VCaP (cell line): ENCODE data around the gene TBC1D1.

Experiments
- H3K27ac ChIP-seq: fragments of 450-650 bp; 2 replicates; pipeline ENCODE4 v1.5.1; 2017
- TF ChIP-seq, protein P1 (sequence below): fragments of 450-650 bp; conservative IDR thresholded peaks from 2 replicates; pipeline ENCODE4 v1.5.1; 2017; ENCODE audit warnings: mild to moderate bottlenecking, moderate library complexity

The TBC1D1 gene

DNA sequence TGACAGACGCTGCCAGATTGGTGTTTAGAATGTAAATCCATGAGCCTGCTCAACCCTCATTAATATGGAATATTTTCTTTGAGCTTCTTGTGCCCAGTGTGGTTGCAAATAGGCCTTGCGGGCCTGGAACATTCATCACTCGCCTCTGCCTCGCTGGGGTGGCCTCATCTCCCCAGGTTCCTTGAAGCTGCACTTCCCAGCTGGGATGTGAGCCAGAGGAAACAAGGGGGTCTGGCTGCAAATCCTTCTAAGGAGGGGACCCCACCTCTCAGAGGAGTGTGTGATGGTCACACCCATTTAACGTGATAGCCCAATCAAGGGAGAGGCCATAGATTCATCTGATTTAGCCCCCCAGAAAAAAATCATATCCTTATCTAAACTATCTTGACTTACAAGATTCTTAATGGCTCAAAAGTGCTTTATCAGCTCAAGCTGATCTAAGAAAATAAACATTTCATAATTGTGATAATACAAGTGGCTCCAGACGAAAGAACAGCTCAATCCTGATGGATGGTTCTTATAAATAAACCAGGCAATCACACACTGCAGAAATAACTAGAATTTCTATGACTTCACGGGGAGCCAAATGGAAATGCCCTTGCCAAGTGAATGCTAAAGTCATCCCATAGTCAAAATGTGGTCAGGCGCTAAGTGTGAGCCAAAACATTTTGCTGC lies 259.2 kb downstream of the TBC1D1 start:
- TF ChIP-seq, protein P1, sequence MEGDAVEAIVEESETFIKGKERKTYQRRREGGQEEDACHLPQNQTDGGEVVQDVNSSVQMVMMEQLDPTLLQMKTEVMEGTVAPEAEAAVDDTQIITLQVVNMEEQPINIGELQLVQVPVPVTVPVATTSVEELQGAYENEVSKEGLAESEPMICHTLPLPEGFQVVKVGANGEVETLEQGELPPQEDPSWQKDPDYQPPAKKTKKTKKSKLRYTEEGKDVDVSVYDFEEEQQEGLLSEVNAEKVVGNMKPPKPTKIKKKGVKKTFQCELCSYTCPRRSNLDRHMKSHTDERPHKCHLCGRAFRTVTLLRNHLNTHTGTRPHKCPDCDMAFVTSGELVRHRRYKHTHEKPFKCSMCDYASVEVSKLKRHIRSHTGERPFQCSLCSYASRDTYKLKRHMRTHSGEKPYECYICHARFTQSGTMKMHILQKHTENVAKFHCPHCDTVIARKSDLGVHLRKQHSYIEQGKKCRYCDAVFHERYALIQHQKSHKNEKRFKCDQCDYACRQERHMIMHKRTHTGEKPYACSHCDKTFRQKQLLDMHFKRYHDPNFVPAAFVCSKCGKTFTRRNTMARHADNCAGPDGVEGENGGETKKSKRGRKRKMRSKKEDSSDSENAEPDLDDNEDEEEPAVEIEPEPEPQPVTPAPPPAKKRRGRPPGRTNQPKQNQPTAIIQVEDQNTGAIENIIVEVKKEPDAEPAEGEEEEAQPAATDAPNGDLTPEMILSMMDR, result no peak
- H3K27ac ChIP-seq, result peak overlapping the region; percentile 54

DNA sequence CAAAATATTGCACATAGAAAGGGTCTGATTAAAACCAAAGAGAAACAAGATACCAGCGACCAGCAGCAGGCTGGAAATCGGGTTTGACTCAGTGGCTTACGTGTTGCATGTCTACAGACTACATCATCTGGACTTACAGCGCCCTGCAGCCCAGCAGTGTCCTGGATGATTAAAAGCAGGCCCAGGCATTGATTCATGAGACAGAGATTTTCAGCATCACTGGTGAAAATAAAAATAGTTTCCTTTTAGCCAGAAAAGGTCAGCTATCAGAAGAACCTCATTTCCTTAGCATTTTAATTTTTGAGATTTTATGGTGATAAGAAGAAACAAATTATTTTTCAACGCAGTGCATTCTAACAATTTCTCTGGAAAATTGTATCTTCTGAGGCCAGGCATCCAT lies 259.9 kb downstream of the TBC1D1 start:
- TF ChIP-seq, protein P1, result no peak
- peak overlapping the region; percentile 54 for H3K27ac ChIP-seq

DNA sequence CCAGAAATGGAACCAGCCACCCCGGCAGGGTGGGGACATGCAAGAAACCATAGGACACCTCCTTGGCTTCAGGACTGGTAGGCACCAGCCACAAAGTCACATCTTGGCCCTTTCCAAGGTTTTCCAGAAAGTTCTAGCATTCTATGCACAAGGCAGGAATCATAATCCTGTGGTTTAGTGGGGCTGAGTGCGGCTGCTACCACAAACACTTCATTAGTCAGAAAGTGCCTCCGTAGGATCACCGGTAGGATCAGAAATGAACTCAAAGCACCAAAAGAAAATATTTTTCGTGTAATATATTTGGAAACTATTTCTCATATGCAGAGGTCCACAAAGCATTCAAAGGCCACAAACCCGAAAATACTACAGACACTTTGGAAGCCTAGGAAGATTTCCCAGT lies 261.0 kb downstream of the TBC1D1 start:
- peak overlapping the region; percentile 54; the same call in 1 of the 2 replicates for H3K27ac ChIP-seq
- TF ChIP-seq, protein P1, result no peak

DNA sequence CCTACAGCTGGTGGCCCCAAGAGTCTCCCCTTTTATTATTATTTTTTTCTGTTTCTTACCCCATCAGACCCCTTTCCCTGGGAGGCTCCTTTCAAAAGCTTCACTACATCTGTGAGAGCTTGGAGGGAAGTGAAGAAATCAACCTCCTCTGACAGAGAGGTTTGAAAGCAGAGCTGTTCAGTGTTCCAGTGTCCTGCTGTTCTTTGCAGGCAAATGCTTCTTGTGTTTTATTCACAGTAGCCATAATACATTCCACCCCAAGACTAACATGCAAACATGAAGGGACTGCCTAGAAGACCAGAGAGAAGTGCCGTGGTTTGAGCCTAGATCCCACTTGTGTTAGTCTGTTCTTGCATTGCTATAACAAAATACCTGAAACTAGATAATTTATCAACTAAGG lies 261.4 kb downstream of the TBC1D1 start:
- TF ChIP-seq, protein P1, result no peak
- peak overlapping the region; percentile 54; the same call in 1 of the 2 replicates for H3K27ac ChIP-seq

DNA sequence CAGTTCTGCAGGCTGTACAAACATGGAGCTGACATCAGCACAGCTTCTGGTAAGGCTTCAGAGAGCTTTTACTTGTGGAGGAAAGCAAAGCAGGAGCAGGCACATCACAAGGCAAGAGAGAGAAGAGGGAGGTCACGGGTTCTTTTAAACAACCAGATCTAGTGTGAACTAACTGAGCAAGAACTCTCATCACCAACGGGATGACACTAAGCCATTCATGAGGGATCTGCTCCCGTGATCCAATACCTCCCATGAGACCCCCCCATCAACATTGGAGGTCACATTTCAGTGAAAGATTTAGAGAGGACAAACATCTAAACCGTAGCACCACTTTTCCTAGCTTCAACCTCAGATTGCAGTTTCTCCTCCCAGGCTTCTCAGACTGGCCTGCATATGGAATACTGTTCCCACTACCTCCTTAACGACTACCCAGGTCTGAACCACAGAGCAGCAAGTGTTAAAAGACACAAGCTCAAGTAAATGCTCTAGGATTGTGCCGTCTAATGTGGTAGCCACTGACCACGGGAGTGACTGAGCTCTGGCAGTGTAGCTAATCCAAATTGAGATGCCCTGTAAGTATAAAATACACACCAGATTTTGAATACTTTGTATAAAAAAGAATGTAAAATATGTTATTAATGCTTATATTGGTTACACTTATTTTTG lies 262.0 kb downstream of the TBC1D1 start:
- H3K27ac ChIP-seq, result no peak overlapping the region
- TF ChIP-seq, protein P1, result no peak

DNA sequence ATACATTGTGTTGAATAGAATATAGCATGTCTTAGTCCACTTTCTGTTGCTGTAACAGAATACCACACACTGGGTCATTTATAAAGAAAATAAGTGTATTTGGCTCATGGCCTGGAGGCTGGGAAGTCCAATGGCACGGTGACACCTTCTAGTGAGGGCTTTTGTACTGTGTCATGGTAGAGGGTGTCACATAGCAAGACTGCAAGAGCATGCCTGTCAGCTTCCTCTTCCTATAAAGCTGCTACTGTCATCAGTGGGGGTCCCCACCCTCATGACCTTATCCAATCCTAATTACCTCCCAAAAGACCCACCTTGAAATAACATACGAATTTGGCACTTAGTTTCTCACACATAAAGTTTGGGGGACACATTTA lies 262.5 kb downstream of the TBC1D1 start:
- TF ChIP-seq, protein P1, result no peak
- H3K27ac ChIP-seq, result no peak overlapping the region

DNA sequence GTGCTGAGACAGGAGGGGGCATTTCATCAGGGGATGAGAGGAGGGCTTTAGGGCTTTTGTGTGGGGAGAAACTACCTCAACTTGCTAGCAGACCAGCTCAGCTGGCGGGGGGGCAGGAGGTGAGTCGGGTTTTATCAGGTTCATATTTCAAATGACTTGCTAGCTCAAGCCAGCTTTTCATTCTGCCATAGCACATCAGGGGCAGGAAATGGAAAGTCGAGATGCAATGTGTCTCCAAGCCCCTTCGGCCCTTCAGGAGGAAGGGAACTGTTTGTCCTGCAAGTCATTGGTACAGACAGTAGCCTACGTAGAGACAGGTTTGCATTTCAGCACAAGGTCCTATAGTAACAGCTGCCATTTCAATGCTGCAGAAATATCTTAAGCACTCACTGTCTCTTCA lies 263.4 kb downstream of the TBC1D1 start:
- TF ChIP-seq, protein P1, result no peak
- H3K27ac ChIP-seq, result no peak overlapping the region
